ENCODE data around the gene EPHA4.
"Not testable (repeated sequence)": the region's sequence is repeated elsewhere in the genome, so short reads cannot be mapped to it uniquely, and the experiment has no call there.

EPHA4 gene

GRCh38 chr2:221515864-221516263 lies 56.2 kb downstream of the EPHA4 start:
- no peak for DNase-seq
- Histone ChIP-seq H3K36me3 (no peaks in the 10 kb centered on the region), H3K9me3 (peaks cover 2% of the 10 kb centered on the region; the same call in 1 of the 2 replicates), H3K4me3 (ENCODE audit: low read depth, low read length) (no peak overlapping the region), H3K27me3 (no peaks in the 10 kb centered on the region), H3K4me1 (no peaks in the 10 kb centered on the region)
- no peak for TF ChIP-seq CTCF (IDR thresholded peaks at IDR 0.05; ENCODE audit: low read depth, low read length)

- no peak for DNase-seq
- H3K4me3 ChIP-seq (ENCODE audit: low read depth, low read length): no peak overlapping the region
- H3K27me3 ChIP-seq: no peaks in the 10 kb centered on the region
- H3K4me1 ChIP-seq: no peaks in the 10 kb centered on the region
- peaks cover 2% of the 10 kb centered on the region; the same call in 1 of the 2 replicates for H3K9me3 ChIP-seq
- no peaks in the 10 kb centered on the region for H3K36me3 ChIP-seq
- TF ChIP-seq CTCF (IDR thresholded peaks at IDR 0.05; ENCODE audit: low read depth, low read length): no peak
Measured at GRCh38 chr2:221514305-221515040, 57.6 kb downstream of the EPHA4 start.

- H3K36me3 ChIP-seq: no peaks in the 10 kb centered on the region
- no peak overlapping the region for H3K4me3 ChIP-seq (ENCODE audit: low read depth, low read length)
- DNase-seq: no peak
- 0 out of 2 replicates have a peak, but pooled peaks cover 2% of the 10 kb centered on the region for H3K9me3 ChIP-seq
- no peak for TF ChIP-seq CTCF (IDR thresholded peaks at IDR 0.05; ENCODE audit: low read depth, low read length)
- H3K4me1 ChIP-seq: no peaks in the 10 kb centered on the region
- no peaks in the 10 kb centered on the region for H3K27me3 ChIP-seq
Measured at GRCh38 chr2:221513232-221513631, 58.9 kb downstream of the EPHA4 start.

- not testable (repeated sequence) for DNase-seq; H3K36me3 ChIP-seq; H3K27me3 ChIP-seq; H3K4me3 ChIP-seq (ENCODE audit: low read depth, low read length); H3K9me3 ChIP-seq; H3K4me1 ChIP-seq
Measured at GRCh38 chr2:221511325-221511724, 60.8 kb downstream of the EPHA4 start.

GRCh38 chr2:221506469-221506868 lies 65.6 kb downstream of the EPHA4 start:
- TF ChIP-seq CTCF (IDR thresholded peaks at IDR 0.05; ENCODE audit: low read depth, low read length): no peak
- no peaks in the 10 kb centered on the region for H3K4me1 ChIP-seq
- no peak for DNase-seq

GRCh38 chr2:221505605-221506004 lies 66.5 kb downstream of the EPHA4 start:
- DNase-seq: no peak
- Histone ChIP-seq H3K4me1 (no peaks in the 10 kb centered on the region), H3K9me3 (no peaks in the 10 kb centered on the region), H3K36me3 (no peaks in the 10 kb centered on the region), H3K4me3 (ENCODE audit: low read depth, low read length) (no peak overlapping the region), H3K27me3 (no peaks in the 10 kb centered on the region)
- no peak for TF ChIP-seq CTCF (IDR thresholded peaks at IDR 0.05; ENCODE audit: low read depth, low read length)

More at GRCh38 chr2:221506469-221506868, 65.6 kb downstream of the EPHA4 start:
- H3K4me3 ChIP-seq (ENCODE audit: low read depth, low read length): no peak overlapping the region
- H3K36me3 ChIP-seq: no peaks in the 10 kb centered on the region
- no peaks in the 10 kb centered on the region for H3K9me3 ChIP-seq
- H3K27me3 ChIP-seq: no peaks in the 10 kb centered on the region
